Non-pigmented ciliary epithelial cell (primary cell): ENCODE measurements around the gene ABCC6.
"Not testable (repeated sequence)": the region's sequence is repeated elsewhere in the genome, so short reads cannot be mapped to it uniquely, and the experiment has no call there.

Experiments
- DNase-seq: peaks from one replicate; pipeline ENCODE4 v3.0.0-alpha.2; 2010; ENCODE audit warnings: low read depth

Gene ABCC6

GRCh38 chr16:16112450-16113053 lies 110.7 kb downstream of the ABCC6 start:
- no peak for DNase-seq

GRCh38 chr16:16111639-16112038 lies 111.7 kb downstream of the ABCC6 start:
- DNase-seq: no peak

GRCh38 chr16:16110111-16110490 lies 113.2 kb downstream of the ABCC6 start:
- no peak for DNase-seq

GRCh38 chr16:16109453-16110110 lies 113.7 kb downstream of the ABCC6 start:
- DNase-seq: no peak

- no peak for DNase-seq
These were observed 114.5 kb downstream of the ABCC6 start for GRCh38 chr16:16108759-16109158.

GRCh38 chr16:16107839-16108238 lies 115.5 kb downstream of the ABCC6 start:
- DNase-seq: no peak

GRCh38 chr16:16106466-16106865 lies 116.8 kb downstream of the ABCC6 start:
- no peak for DNase-seq

- DNase-seq: no peak
These were observed 117.6 kb downstream of the ABCC6 start for GRCh38 chr16:16105646-16106045.

GRCh38 chr16:16104804-16105141 lies 118.5 kb downstream of the ABCC6 start:
- DNase-seq: not testable (repeated sequence)

- not testable (repeated sequence) for DNase-seq
These were observed 119.0 kb downstream of the ABCC6 start for GRCh38 chr16:16104132-16104803.

GRCh38 chr16:16102738-16103137 lies 120.6 kb downstream of the ABCC6 start:
- DNase-seq: no peak

GRCh38 chr16:16101585-16101984 lies 121.7 kb downstream of the ABCC6 start:
- DNase-seq: no peak

- DNase-seq: no peak
These were observed 122.7 kb downstream of the ABCC6 start for GRCh38 chr16:16100631-16101030.

- no peak for DNase-seq
These were observed 124.0 kb downstream of the ABCC6 start for GRCh38 chr16:16099320-16099719.
